OCI-LY3 (cell line): ENCODE data around the gene MYLIP.

Experiments used
- CTCF ChIP-seq: fragments of 200-600, 300-600 bp; sonication (generic); IDR thresholded peaks from 2 replicates; pipeline ENCODE4 v1.5.1; 2014; ENCODE audit warnings: antibody characterized with exemption, low read length, low read depth
- EZH2phosphoT487 ChIP-seq: fragments of 200-600 bp; shearing (Covaris generic); IDR thresholded peaks from 2 replicates; pipeline ENCODE4 v1.6.1; 2018; ENCODE audit warnings: antibody characterized with exemption, mixed run types, low read depth

- TF ChIP-seq CTCF (no peak), EZH2phosphoT487 (no peak)
Measured at GRCh38 chr6:16104624-16105433, 24.1 kb upstream of the MYLIP start.
